Measurements from ENCODE around the gene MTSS2.

The MTSS2 gene

GRCh38 chr16:70701036-70701435, 15.2 kb upstream of the MTSS2 start:
- H3K9ac ChIP-seq: no peak overlapping the region
- no peak for TF ChIP-seq CTCF (conservative IDR thresholded peaks at IDR 0.05; ENCODE audit: low read depth, low read length)
- no peak overlapping the region for H3K27ac ChIP-seq
- no peak overlapping the region for H3K4me3 ChIP-seq (IDR thresholded peaks at IDR 0.05; ENCODE audit: insufficient read depth, low read depth, low read length)
- no peaks in the 10 kb centered on the region for H4K20me1 ChIP-seq (ENCODE audit: insufficient read depth)
- H3K4me1 ChIP-seq (ENCODE audit: low read depth, poor library complexity, severe bottlenecking): peaks cover under 1% of the 10 kb centered on the region
- no peaks in the 10 kb centered on the region for H3K79me2 ChIP-seq (ENCODE audit: insufficient read depth, low read depth)
- no peaks in the 10 kb centered on the region for H3K36me3 ChIP-seq (ENCODE audit: insufficient read depth)
- H3K27me3 ChIP-seq (ENCODE audit: insufficient read depth, low read depth): no peaks in the 10 kb centered on the region
- no peak overlapping the region for H2AFZ ChIP-seq (ENCODE audit: low read depth)
- H3K4me2 ChIP-seq: no peak overlapping the region

- Histone ChIP-seq H3K79me2 (ENCODE audit: insufficient read depth, low read depth) (no peaks in the 10 kb centered on the region), H3K4me1 (ENCODE audit: low read depth, poor library complexity, severe bottlenecking) (peaks cover 8% of the 10 kb centered on the region), H3K4me2 (no peak overlapping the region), H4K20me1 (ENCODE audit: insufficient read depth) (no peaks in the 10 kb centered on the region), H2AFZ (ENCODE audit: low read depth) (no peak overlapping the region), H3K4me3 (IDR thresholded peaks at IDR 0.05; ENCODE audit: insufficient read depth, low read depth, low read length) (no peak overlapping the region), H3K9ac (no peak overlapping the region), H3K27ac (no peak overlapping the region), H3K27me3 (ENCODE audit: insufficient read depth, low read depth) (no peaks in the 10 kb centered on the region), H3K36me3 (ENCODE audit: insufficient read depth) (no peaks in the 10 kb centered on the region)
- no peak for TF ChIP-seq CTCF (conservative IDR thresholded peaks at IDR 0.05; ENCODE audit: low read depth, low read length)
These were observed 14.5 kb upstream of the MTSS2 start for GRCh38 chr16:70700101-70701020.

- Histone ChIP-seq H3K4me3 (IDR thresholded peaks at IDR 0.05; ENCODE audit: insufficient read depth, low read depth, low read length) (no peak overlapping the region), H3K79me2 (ENCODE audit: insufficient read depth, low read depth) (no peaks in the 10 kb centered on the region), H3K27ac (no peak overlapping the region), H3K9ac (no peak overlapping the region), H3K4me2 (no peak overlapping the region), H3K36me3 (ENCODE audit: insufficient read depth) (no peaks in the 10 kb centered on the region), H3K27me3 (ENCODE audit: insufficient read depth, low read depth) (no peaks in the 10 kb centered on the region), H2AFZ (ENCODE audit: low read depth) (no peak overlapping the region), H3K4me1 (ENCODE audit: low read depth, poor library complexity, severe bottlenecking) (peaks cover 9% of the 10 kb centered on the region), H4K20me1 (ENCODE audit: insufficient read depth) (no peaks in the 10 kb centered on the region)
- no peak for TF ChIP-seq CTCF (conservative IDR thresholded peaks at IDR 0.05; ENCODE audit: low read depth, low read length)
These were observed 13.8 kb upstream of the MTSS2 start for GRCh38 chr16:70699696-70700095.

GRCh38 chr16:70698901-70699300, 13.0 kb upstream of the MTSS2 start:
- H2AFZ ChIP-seq (ENCODE audit: low read depth): no peak overlapping the region
- H3K36me3 ChIP-seq (ENCODE audit: insufficient read depth): no peaks in the 10 kb centered on the region
- no peak overlapping the region for H3K9ac ChIP-seq
- no peaks in the 10 kb centered on the region for H3K27me3 ChIP-seq (ENCODE audit: insufficient read depth, low read depth)
- H3K79me2 ChIP-seq (ENCODE audit: insufficient read depth, low read depth): no peaks in the 10 kb centered on the region
- H3K4me1 ChIP-seq (ENCODE audit: low read depth, poor library complexity, severe bottlenecking): peaks cover 9% of the 10 kb centered on the region
- H3K27ac ChIP-seq: no peak overlapping the region
- no peak overlapping the region for H3K4me2 ChIP-seq
- no peaks in the 10 kb centered on the region for H4K20me1 ChIP-seq (ENCODE audit: insufficient read depth)
- no peak overlapping the region for H3K4me3 ChIP-seq (IDR thresholded peaks at IDR 0.05; ENCODE audit: insufficient read depth, low read depth, low read length)
- no peak for TF ChIP-seq CTCF (conservative IDR thresholded peaks at IDR 0.05; ENCODE audit: low read depth, low read length)

All from KMS-11 (cell line).